ENCODE measurements around the gene ELN. TPM values are rescaled to one million over a fixed set of nuclear protein-coding genes. Genes with fewer than 3 reads are reported as not detected.

ELN gene
- total and polyA plus RNA-seq, 8 donors, result 202 to 673 (median 229) TPM

DNA sequence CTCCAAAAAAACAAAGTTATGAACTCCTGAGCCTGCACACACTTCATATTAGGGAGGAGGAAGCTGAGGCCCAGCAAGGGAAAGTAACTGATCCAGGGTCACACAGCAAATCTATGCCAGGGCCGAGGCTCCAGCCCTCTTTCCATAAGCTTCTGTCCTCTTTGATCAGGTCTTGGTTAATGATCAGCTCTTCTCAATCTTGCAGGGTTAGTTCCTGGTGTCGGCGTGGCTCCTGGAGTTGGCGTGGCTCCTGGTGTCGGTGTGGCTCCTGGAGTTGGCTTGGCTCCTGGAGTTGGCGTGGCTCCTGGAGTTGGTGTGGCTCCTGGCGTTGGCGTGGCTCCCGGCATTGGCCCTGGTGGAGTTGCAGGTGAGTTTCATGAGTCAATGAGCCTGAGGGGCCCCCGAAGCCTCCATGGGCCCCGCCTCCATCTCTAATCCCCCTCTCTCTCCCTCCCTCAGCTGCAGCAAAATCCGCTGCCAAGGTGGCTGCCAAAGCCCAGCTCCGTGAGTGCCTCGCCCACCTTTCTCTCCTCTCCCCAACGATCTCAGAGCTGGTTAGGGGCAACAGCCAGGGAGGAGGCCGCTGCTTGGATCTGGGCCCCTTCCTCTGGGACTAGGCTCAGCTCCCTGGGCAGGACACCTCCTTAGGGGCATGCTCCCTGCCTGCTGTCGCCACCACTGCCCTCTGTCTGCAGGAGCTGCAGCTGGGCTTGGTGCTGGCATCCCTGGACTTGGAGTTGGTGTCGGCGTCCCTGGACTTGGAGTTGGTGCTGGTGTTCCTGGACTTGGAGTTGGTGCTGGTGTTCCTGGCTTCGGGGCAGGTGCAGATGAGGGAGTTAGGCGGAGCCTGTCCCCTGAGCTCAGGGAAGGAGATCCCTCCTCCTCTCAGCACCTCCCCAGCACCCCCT is 32.0 kb downstream of the ELN start:
- TF ChIP-seq, protein P1, sequence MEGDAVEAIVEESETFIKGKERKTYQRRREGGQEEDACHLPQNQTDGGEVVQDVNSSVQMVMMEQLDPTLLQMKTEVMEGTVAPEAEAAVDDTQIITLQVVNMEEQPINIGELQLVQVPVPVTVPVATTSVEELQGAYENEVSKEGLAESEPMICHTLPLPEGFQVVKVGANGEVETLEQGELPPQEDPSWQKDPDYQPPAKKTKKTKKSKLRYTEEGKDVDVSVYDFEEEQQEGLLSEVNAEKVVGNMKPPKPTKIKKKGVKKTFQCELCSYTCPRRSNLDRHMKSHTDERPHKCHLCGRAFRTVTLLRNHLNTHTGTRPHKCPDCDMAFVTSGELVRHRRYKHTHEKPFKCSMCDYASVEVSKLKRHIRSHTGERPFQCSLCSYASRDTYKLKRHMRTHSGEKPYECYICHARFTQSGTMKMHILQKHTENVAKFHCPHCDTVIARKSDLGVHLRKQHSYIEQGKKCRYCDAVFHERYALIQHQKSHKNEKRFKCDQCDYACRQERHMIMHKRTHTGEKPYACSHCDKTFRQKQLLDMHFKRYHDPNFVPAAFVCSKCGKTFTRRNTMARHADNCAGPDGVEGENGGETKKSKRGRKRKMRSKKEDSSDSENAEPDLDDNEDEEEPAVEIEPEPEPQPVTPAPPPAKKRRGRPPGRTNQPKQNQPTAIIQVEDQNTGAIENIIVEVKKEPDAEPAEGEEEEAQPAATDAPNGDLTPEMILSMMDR (IDR thresholded peaks at IDR 0.05), result no peak
- Histone ChIP-seq H3K4me3 (no peak overlapping the region), H3K36me3 (peaks cover 0 to 8% of the 10 kb centered on the region in 2 donors), H3K27me3 (no peaks in the 10 kb centered on the region), H3K27ac (peak overlapping the region; percentile 33 to 45), H3K9me3 (no peaks in the 10 kb centered on the region), H3K4me1 (peaks cover 0 to 15% of the 10 kb centered on the region in 2 donors)
- intact Hi-C loops (cut with DNase I), result loop anchor here in 1 of 2 donors (10.0 kb wide), 1 partner anchor 345 kb away; no protein-coding TSS in a partner anchor
- ATAC-seq (peak; percentile 38), DNase-seq (peak in 2 of 4 donors; percentile 65 to 86)

DNA sequence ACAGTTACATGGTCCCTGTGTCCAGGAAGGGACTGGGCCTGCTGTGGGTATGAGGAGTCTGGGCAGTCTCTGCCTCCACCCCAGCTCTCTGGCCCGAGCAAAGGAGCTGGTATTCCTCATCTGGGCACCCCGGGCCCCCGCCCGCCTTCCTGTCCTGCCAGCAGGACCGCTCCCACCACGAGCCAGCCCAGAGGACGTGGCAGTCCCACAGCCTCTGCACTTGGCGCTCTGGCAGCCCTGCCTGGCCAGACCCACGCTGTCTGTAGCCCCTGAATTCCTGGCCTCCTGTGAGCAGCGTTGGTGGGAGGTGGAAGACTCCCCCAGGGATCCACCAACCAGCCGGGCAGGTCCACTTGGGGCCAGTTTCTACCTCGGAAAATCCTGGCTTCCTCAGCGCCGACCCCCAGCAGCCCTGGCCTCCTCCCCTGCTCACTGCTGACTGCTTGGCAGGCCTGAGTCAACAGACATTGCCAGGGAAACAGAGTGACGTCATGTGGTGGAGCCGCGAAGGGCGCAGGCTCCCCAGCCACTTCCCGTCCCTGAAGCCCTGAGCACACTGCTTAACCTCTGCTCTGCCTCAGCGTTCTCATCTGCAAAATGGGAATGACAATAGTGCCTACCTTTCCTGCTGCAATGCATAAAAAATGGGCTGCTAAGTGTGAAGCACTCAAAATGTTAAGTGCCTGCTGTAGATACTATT is 34.0 kb downstream of the ELN start:
- H3K36me3 ChIP-seq, result peaks cover 0 to 8% of the 10 kb centered on the region in 2 donors

DNA sequence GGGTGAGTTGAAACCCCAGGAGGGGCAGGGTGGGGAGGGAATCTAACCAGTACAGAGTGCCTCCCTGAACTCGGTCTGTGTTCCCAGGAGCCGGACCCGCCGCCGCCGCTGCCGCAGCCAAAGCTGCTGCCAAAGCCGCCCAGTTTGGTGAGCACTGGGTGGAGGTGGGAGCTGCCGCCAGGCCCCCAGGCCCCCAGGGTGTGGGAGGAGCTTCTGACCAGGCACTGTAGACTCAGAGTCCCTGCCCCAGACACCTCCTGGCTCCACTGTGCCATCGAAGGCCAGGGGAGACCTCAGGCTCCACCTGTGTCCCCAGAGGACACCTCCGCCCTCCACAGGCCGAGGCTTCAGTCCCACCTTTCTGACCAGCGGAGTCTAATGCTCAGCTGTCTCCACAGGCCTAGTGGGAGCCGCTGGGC is 35.3 kb downstream of the ELN start:
- DNase-seq (peak in 1 of 4 donors; percentile 82), ATAC-seq (no peak)
- TF ChIP-seq, protein P1 (IDR thresholded peaks at IDR 0.05), result no peak
- H3K27me3 ChIP-seq, result no peaks in the 10 kb centered on the region
- peaks cover 0 to 8% of the 10 kb centered on the region in 2 donors for H3K36me3 ChIP-seq
- H3K27ac ChIP-seq, result no peak overlapping the region
- intact Hi-C loops (cut with DNase I), result loop anchor here in 1 of 2 donors (10.0 kb wide), 1 partner anchor 342 kb away; no protein-coding TSS in a partner anchor
- H3K4me1 ChIP-seq, result peaks cover 0 to 15% of the 10 kb centered on the region in 2 donors
- no peak overlapping the region for H3K4me3 ChIP-seq
- H3K9me3 ChIP-seq, result no peaks in the 10 kb centered on the region

More for the DNA sequence above, 34.0 kb downstream of the ELN start:
- no peaks in the 10 kb centered on the region for H3K9me3 ChIP-seq
- DNase-seq, result peak; percentile 48 to 90 (median 88)
- peak overlapping the region; percentile 84 to 92 for H3K27ac ChIP-seq
- TF ChIP-seq, protein P1 (IDR thresholded peaks at IDR 0.05), result no peak
- intact Hi-C loops (cut with DNase I), result loop anchor here in 1 of 2 donors (10.0 kb wide), 1 partner anchor 343 kb away; no protein-coding TSS in a partner anchor
- peak overlapping the region; percentile 12 to 28 for H3K4me3 ChIP-seq
- no peaks in the 10 kb centered on the region for H3K27me3 ChIP-seq
- H3K4me1 ChIP-seq, result peaks cover 0 to 15% of the 10 kb centered on the region in 2 donors
- peak; percentile 93 for ATAC-seq

DNA sequence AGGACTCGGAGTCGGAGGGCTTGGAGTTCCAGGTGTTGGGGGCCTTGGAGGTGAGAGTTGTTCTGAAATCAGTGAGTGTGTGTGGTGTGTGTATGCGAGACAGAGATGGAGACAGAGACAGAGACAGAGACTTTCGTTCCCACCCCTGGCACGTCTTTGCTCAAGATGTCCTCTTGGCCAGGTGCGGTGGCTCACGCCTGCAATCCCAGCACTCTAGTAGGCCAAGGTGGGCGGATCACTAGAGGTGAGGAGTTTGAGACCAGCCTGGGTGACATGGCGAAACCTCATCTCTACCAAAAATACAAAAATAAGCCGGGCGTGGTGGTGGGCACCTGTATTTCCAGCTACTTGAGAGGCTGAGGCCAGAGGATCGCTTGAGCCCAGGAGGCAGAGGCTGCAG is 35.7 kb downstream of the ELN start:
- H3K4me1 ChIP-seq, result peaks cover 0 to 15% of the 10 kb centered on the region in 2 donors
- TF ChIP-seq, protein P1 (IDR thresholded peaks at IDR 0.05), result no peak
- ATAC-seq (no peak), DNase-seq (peak in 1 of 4 donors; percentile 37)
- H3K27me3 ChIP-seq, result no peaks in the 10 kb centered on the region
- no peak overlapping the region for H3K4me3 ChIP-seq
- no peak overlapping the region for H3K27ac ChIP-seq
- peaks cover 0 to 8% of the 10 kb centered on the region in 2 donors for H3K36me3 ChIP-seq
- H3K9me3 ChIP-seq, result no peaks in the 10 kb centered on the region
- intact Hi-C loops (cut with DNase I), result loop anchor here in 1 of 2 donors (10.0 kb wide), 1 partner anchor 341 kb away; no protein-coding TSS in a partner anchor
